Panc1 (cell line): ENCODE data around the gene RBM8A. TPM values are rescaled to one million over a fixed set of nuclear protein-coding genes. Genes with fewer than 3 reads are reported as not detected.
A peak's percentile ranks its signal among the peaks of the same experiment; 100 is the strongest.

Experiments used
- ATAC-seq: fragments of 200-7000 bp; cut with Tn5 transposase; 2 replicates; pipeline ENCODE4 v1.9.1; 2020; ENCODE audit warnings: mild to moderate bottlenecking, moderate library complexity
- BruUV-seq: library from RNA; stranded (reverse); fragments of 400-500 nt; replicated peaks from 2 replicates; lab custom pipeline; 2021; lab: Mats Ljungman, UMichigan
- CTCF ChIA-PET: fragments of 300-600 bp; sonication (Branson Sonifier 250); formaldehyde crosslinking; loops from one replicate; lab custom pipeline; 2022; ENCODE audit warnings: antibody characterized with exemption; lab: Charles Lee
- POLR2A ChIA-PET: fragments of 300-600 bp; sonication (Branson Sonifier 250); formaldehyde crosslinking; loops from one replicate; lab custom pipeline; 2022; ENCODE audit warnings: antibody characterized with exemption; lab: Charles Lee
- DNase-seq: peaks from one replicate; pipeline ENCODE4 v3.0.0-alpha.2; 2010; ENCODE audit warnings: low read depth, low spot score
- H3K27ac ChIP-seq: 2 replicates; pipeline ENCODE4 v1.5.1; 2011; ENCODE audit warnings: mild to moderate bottlenecking, low read length, inconsistent platforms
- H3K27me3 ChIP-seq: fragments of 200-500 bp; sonication (Bioruptor generic); 2 replicates; pipeline ENCODE4 v1.6.0; 2014; ENCODE audit warnings: low read length, inconsistent platforms; ENCODE audit not compliant: control insufficient read depth, insufficient read depth
- H3K36me3 ChIP-seq: fragments of 200-500 bp; sonication (Bioruptor generic); 2 replicates; pipeline ENCODE4 v1.5.1; 2014; ENCODE audit warnings: inconsistent platforms, mild to moderate bottlenecking, low read length, moderate library complexity; ENCODE audit not compliant: control insufficient read depth, insufficient read depth
- H3K4me1 ChIP-seq: 2 replicates; pipeline ENCODE4 v1.5.1; 2011; ENCODE audit warnings: inconsistent platforms, mild to moderate bottlenecking, low read length, moderate library complexity; ENCODE audit not compliant: control insufficient read depth, insufficient read depth
- H3K4me3 ChIP-seq, 2 experiments: 2 replicates each; pipeline ENCODE4 v1.5.1; 2011 to 2012; ENCODE audit warnings: low read depth in 2 of 2, low read length in 2 of 2, mild to moderate bottlenecking in 2 of 2, inconsistent platforms in 1 of 2, moderate library complexity in 1 of 2
- H3K9me3 ChIP-seq: fragments of 200-500 bp; sonication (Bioruptor generic); 2 replicates; pipeline ENCODE4 v1.5.1; 2014; ENCODE audit warnings: low read depth, mild to moderate bottlenecking, inconsistent platforms, low read length, moderate library complexity; ENCODE audit not compliant: control insufficient read depth, insufficient read depth
- CTCF ChIP-seq: fragments of 450-650 bp; IDR thresholded peaks from 2 replicates; pipeline ENCODE4 v1.5.1; 2017; ENCODE audit warnings: mild to moderate bottlenecking
- POLR2AphosphoS5 ChIP-seq: IDR thresholded peaks from 2 replicates; pipeline ENCODE4 v1.6.1; 2012; ENCODE audit warnings: mild to moderate bottlenecking, low read depth, low read length, moderate library complexity
- SIN3A ChIP-seq: IDR thresholded peaks from 2 replicates; pipeline ENCODE4 v1.6.1; 2012; ENCODE audit warnings: low read depth, mild to moderate bottlenecking, low read length, moderate library complexity, borderline replicate concordance; ENCODE audit not compliant: insufficient read depth
- TCF7L2 ChIP-seq: IDR thresholded peaks from 2 replicates; pipeline ENCODE4 v1.6.1; 2011; ENCODE audit warnings: mild to moderate bottlenecking, low read depth, low read length, inconsistent platforms
- in situ Hi-C: cut with HindIII; loops from 2 replicates; pipeline ENCODE4 v1.10.0; 2016; ENCODE audit warnings: low sequenced_read_pairs, low pct_unique_long_range_greater_than_20kb
- intact Hi-C: fragments of 100-400 bp; cut with micrococcal nuclease; formaldehyde crosslinking; loops from one replicate; pipeline ENCODE4 v1.10.0; 2022; ENCODE audit not compliant: unreplicated experiment
- total RNA-seq: library from RNA; stranded (reverse); gene quantifications from one replicate; pipeline ENCODE4 v1.2.1, GENCODE V29; 2021; ENCODE audit not compliant: unreplicated experiment
- TF ChIP-seq, protein P1 (sequence below), 2 experiments: IDR thresholded peaks; 2 replicates each; pipeline ENCODE4 v1.6.1; 2011 to 2012; ENCODE audit warnings: low read depth in 2 of 2, control low read depth in 1 of 2, low read length in 1 of 2, mild to moderate bottlenecking in 1 of 2, moderate library complexity in 1 of 2; ENCODE audit not compliant: insufficient read depth in 1 of 2

The RBM8A gene
- total RNA-seq, 1 experiment from 2014 or later = 172 TPM

DNA sequence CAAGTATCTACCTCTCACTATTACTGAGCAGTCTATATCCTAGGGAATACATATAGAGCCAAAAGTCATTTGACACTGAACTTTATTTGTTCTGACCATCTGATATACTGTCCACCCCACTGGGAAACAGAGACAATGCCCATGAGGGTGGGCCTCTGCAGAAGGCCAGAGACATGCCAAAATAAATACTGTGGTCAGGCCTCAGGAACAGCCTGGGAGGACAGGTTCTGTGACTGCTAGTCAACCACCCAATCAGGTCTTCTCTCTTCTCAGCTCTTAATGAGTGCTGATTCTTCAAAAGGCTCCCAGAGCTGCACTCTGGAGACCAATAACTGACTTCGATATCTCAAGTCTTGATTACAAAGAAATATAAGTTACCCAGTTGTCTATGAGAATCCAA, 36.1 kb downstream of the RBM8A start:
- POLR2A ChIA-PET = interaction anchor here (0.6 kb wide), 1 partner anchor 28 kb away, joined by 3 read pairs; the partner anchor contains the start of gene PEX11B
- Histone ChIP-seq H3K4me3 (no peak overlapping the region), H3K36me3 (no peaks in the 10 kb centered on the region), H3K27me3 (no peaks in the 10 kb centered on the region), H3K27ac (peak overlapping the region; percentile 89), H3K4me1 (peaks cover 25% of the 10 kb centered on the region), H3K9me3 (no peaks in the 10 kb centered on the region)
- intact Hi-C loops = loop anchor here (5.0 kb wide), 2 partner anchors 71 to 121 kb away; partner anchors contain the start of genes ANKRD34A and POLR3GL
- BruUV-seq = no TSS peak
- ATAC-seq (no peak), DNase-seq (no peak)
- TF ChIP-seq POLR2AphosphoS5 = no peak
- TF ChIP-seq, protein P1, sequence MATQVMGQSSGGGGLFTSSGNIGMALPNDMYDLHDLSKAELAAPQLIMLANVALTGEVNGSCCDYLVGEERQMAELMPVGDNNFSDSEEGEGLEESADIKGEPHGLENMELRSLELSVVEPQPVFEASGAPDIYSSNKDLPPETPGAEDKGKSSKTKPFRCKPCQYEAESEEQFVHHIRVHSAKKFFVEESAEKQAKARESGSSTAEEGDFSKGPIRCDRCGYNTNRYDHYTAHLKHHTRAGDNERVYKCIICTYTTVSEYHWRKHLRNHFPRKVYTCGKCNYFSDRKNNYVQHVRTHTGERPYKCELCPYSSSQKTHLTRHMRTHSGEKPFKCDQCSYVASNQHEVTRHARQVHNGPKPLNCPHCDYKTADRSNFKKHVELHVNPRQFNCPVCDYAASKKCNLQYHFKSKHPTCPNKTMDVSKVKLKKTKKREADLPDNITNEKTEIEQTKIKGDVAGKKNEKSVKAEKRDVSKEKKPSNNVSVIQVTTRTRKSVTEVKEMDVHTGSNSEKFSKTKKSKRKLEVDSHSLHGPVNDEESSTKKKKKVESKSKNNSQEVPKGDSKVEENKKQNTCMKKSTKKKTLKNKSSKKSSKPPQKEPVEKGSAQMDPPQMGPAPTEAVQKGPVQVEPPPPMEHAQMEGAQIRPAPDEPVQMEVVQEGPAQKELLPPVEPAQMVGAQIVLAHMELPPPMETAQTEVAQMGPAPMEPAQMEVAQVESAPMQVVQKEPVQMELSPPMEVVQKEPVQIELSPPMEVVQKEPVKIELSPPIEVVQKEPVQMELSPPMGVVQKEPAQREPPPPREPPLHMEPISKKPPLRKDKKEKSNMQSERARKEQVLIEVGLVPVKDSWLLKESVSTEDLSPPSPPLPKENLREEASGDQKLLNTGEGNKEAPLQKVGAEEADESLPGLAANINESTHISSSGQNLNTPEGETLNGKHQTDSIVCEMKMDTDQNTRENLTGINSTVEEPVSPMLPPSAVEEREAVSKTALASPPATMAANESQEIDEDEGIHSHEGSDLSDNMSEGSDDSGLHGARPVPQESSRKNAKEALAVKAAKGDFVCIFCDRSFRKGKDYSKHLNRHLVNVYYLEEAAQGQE (IDR thresholded peaks at IDR 0.05; ENCODE audit: insufficient read depth in 1 of 2, low read depth in 2 of 2, low read length in 1 of 2) = no peak
- no peak for TF ChIP-seq TCF7L2
- no peak for TF ChIP-seq CTCF
- no peak for TF ChIP-seq SIN3A
- in situ Hi-C loops = no loop called here
- CTCF ChIA-PET = interaction anchor here (0.7 to 1.7 kb wide), 8 partner anchors 11 to 145 kb away, joined by 3 to 15 read pairs (median 4); partner anchors contain the start of genes ANKRD34A, ITGA10, NUDT17 and POLR3GL

DNA sequence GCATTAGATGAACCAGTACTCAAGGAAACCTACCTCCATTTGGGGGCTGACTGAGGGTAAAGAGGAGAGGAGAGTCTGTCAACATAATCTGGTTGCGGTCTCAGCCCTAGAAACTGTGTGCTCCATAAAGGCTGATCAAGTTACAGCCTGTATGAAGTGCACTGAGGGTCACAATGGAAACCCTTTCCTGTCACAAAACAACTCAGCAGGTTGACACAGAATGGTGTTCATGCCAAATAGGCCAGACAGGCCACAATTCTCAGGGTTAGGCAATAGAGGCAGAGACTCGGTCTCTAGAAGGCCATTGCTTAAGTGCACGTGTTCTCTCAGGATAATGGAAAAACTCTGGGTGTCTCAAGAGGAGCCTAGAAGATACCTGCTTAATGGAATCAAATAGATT, 37.6 kb downstream of the RBM8A start:
- intact Hi-C loops = loop anchor here (5.0 kb wide), 2 partner anchors 73 to 123 kb away; partner anchors contain the start of genes ANKRD34A and POLR3GL
- TF ChIP-seq SIN3A (no peak), TCF7L2 (no peak), POLR2AphosphoS5 (no peak), CTCF (no peak)
- TF ChIP-seq, protein P1 (IDR thresholded peaks at IDR 0.05; ENCODE audit: insufficient read depth in 1 of 2, low read depth in 2 of 2, low read length in 1 of 2) = no peak
- Histone ChIP-seq H3K4me1 (peaks cover 29% of the 10 kb centered on the region), H3K36me3 (no peaks in the 10 kb centered on the region), H3K27ac (peak overlapping the region; percentile 12; the same call in 1 of the 2 replicates), H3K4me3 (no peak overlapping the region), H3K9me3 (no peaks in the 10 kb centered on the region), H3K27me3 (peaks cover 3% of the 10 kb centered on the region; the same call in 1 of the 2 replicates)
- in situ Hi-C loops = no loop called here
- POLR2A ChIA-PET = no interaction called here
- no TSS peak for BruUV-seq
- no peak for ATAC-seq
- CTCF ChIA-PET = interaction anchor here (0.8 kb wide), 1 partner anchor 43 kb away, joined by 4 read pairs; no protein-coding TSS in a partner anchor
- no peak for DNase-seq
